Endothelial cell of umbilical vein (primary cell): Measurements from ENCODE around the gene ST3GAL5. TPM values are rescaled to one million over a fixed set of nuclear protein-coding genes. Genes with fewer than 3 reads are reported as not detected.

Source experiments
- BruUV-seq: library from RNA; stranded (reverse); fragments of 400-500 nt; replicated peaks from 2 replicates; lab custom pipeline; 2021; lab: Mats Ljungman, UMichigan
- CTCF ChIA-PET: fragments of 300-600, 350-600 bp; sonication (Branson Sonifier 250); formaldehyde crosslinking; loops from one replicate; lab custom pipeline; 2021; ENCODE audit warnings: antibody characterized with exemption, inconsistent platforms; lab: Charles Lee
- POLR2A ChIA-PET: fragments of 300-600, 350-600 bp; sonication (Branson Sonifier 250); formaldehyde crosslinking; loops from one replicate; lab custom pipeline; 2021; ENCODE audit warnings: antibody characterized with exemption, inconsistent platforms; lab: Charles Lee
- DNase-seq: peaks from one replicate; pipeline ENCODE4 v3.0.0-alpha.2; 2011; ENCODE audit warnings: low read depth, low spot score
- FAIRE-seq: peaks from 2 replicates; lab custom pipeline; 2011; peaks lifted over from hg19 to GRCh38; lab: Jason Lieb, UNC
- H2AFZ ChIP-seq: 2 replicates; pipeline ENCODE4 v1.6.0; 2012; ENCODE audit warnings: low read depth, low read length, control low read depth, inconsistent platforms
- H3K27ac ChIP-seq: 2 replicates; pipeline ENCODE4 v1.5.1; 2011; ENCODE audit warnings: low read depth, mild to moderate bottlenecking, control low read depth, low read length, moderate library complexity; ENCODE audit not compliant: insufficient read depth
- H3K27me3 ChIP-seq, 2 experiments: 2 replicates each; pipeline versions ENCODE4 v1.6.0 to v1.6.1; 2011; ENCODE audit warnings: low read length in 2 of 2, mixed read lengths in 1 of 2; ENCODE audit not compliant: control insufficient read depth in 2 of 2, insufficient read depth in 2 of 2
- H3K36me3 ChIP-seq, 2 experiments: 2 replicates in 1 of 2; 3 replicates in 1 of 2; pipeline ENCODE4 v1.5.1; 2011; ENCODE audit warnings: low read length in 2 of 2, mild to moderate bottlenecking in 1 of 2, moderate library complexity in 1 of 2; ENCODE audit not compliant: control insufficient read depth in 2 of 2, insufficient read depth in 2 of 2; ENCODE audit errors: extremely low read depth in 1 of 2
- H3K4me1 ChIP-seq: 3 replicates; pipeline ENCODE4 v1.5.1; 2011; ENCODE audit warnings: mild to moderate bottlenecking, low read length; ENCODE audit not compliant: control insufficient read depth, insufficient read depth; ENCODE audit errors: extremely low read depth
- H3K4me2 ChIP-seq: 2 replicates; pipeline ENCODE4 v1.6.1; 2011; ENCODE audit warnings: low read length, control low read depth, mixed read lengths; ENCODE audit not compliant: insufficient read depth
- H3K4me3 ChIP-seq, 3 experiments: fragments of 200-600 bp in 1 of 3; sonication (generic), shearing (Covaris generic) in 1 of 3; replicated peaks in 1 of 3; 2 replicates each; pipeline ENCODE4 v1.5.1; 2011 to 2016; ENCODE audit warnings: control low read depth in 3 of 3, low read length in 3 of 3, mild to moderate bottlenecking in 2 of 3, inconsistent platforms in 1 of 3, low read depth in 1 of 3, moderate library complexity in 1 of 3; ENCODE audit not compliant: insufficient read depth in 1 of 3
- H3K79me2 ChIP-seq: 2 replicates; pipeline ENCODE4 v1.6.0; 2012; ENCODE audit warnings: low read length, inconsistent platforms; ENCODE audit not compliant: control insufficient read depth, insufficient read depth
- H3K9ac ChIP-seq: replicated peaks from 2 replicates; pipeline ENCODE3; 2011; ENCODE audit warnings: low read length, control low read depth; ENCODE audit not compliant: insufficient read depth; ENCODE audit errors: extremely low read depth
- H3K9me1 ChIP-seq: replicated peaks from 3 replicates; pipeline ENCODE4 v1.6.0; 2011; ENCODE audit warnings: mild to moderate bottlenecking, low read length; ENCODE audit not compliant: control insufficient read depth, insufficient read depth; ENCODE audit errors: extremely low read depth
- H3K9me3 ChIP-seq: replicated peaks from 2 replicates; pipeline ENCODE4 v1.5.1; 2012; ENCODE audit warnings: low read length, inconsistent platforms; ENCODE audit not compliant: control insufficient read depth, insufficient read depth
- H4K20me1 ChIP-seq: replicated peaks from 2 replicates; pipeline ENCODE3; 2011; ENCODE audit warnings: mild to moderate bottlenecking, low read length; ENCODE audit not compliant: control insufficient read depth, insufficient read depth; ENCODE audit errors: extremely low read depth
- CTCF ChIP-seq, 2 donors: IDR thresholded peaks; 1 replicate in 1 of 2; 2 replicates in 1 of 2; pipeline ENCODE4 v1.5.1; 2011; ENCODE audit warnings: low read length in 2 of 2, mild to moderate bottlenecking in 2 of 2, moderate library complexity in 2 of 2, control low read depth in 1 of 2, inconsistent platforms in 1 of 2, low read depth in 1 of 2; ENCODE audit not compliant: insufficient read depth in 1 of 2; ENCODE audit errors: extremely low read depth in 1 of 2
- EZH2 ChIP-seq: IDR thresholded peaks from 2 replicates; pipeline ENCODE4 v1.6.1; 2012; ENCODE audit warnings: borderline replicate concordance, low read depth, mild to moderate bottlenecking, moderate library complexity, low read length, inconsistent platforms; ENCODE audit not compliant: severe bottlenecking
- FOS ChIP-seq: IDR thresholded peaks from 2 replicates; pipeline ENCODE4 v1.6.1; 2011; ENCODE audit warnings: mild to moderate bottlenecking, low read length, moderate library complexity, borderline replicate concordance; ENCODE audit not compliant: insufficient read depth
- JUN ChIP-seq: IDR thresholded peaks from 2 replicates; pipeline ENCODE4 v1.6.1; 2011; ENCODE audit warnings: borderline replicate concordance, low read depth; ENCODE audit not compliant: insufficient read length, insufficient read depth
- MYC ChIP-seq: IDR thresholded peaks from one replicate; pipeline ENCODE4 v1.6.1; 2011; ENCODE audit warnings: mild to moderate bottlenecking, low read depth, low read length
- POLR2A ChIP-seq: IDR thresholded peaks from 2 replicates; pipeline ENCODE4 v1.6.1; 2012; ENCODE audit warnings: low read depth, mild to moderate bottlenecking, control low read depth, low read length
- dilution Hi-C: fragments of 300-500 bp; cut with MboI; formaldehyde crosslinking; loops from one replicate; pipeline ENCODE4 v1.15.0; 2019; ENCODE audit warnings: low sequenced_read_pairs; ENCODE audit not compliant: extremely low pct_ligation_motif_present
- intact Hi-C: fragments of 100-400 bp; cut with micrococcal nuclease; formaldehyde crosslinking; loops from one replicate; pipeline ENCODE4 v1.10.0; 2022
- polyA plus RNA-seq, 4 experiments: library from polyadenylated mRNA; depleted of rRNA in 3 of 4; stranded (reverse) in 3 of 4; unstranded in 1 of 4; fragments of >200 nt; gene quantifications; 2 replicates each; pipeline versions ENCODE4 v1.2.1 to v1.2.3, GENCODE V29; 2011 to 2012; ENCODE audit warnings: missing spikeins in 1 of 4
- total RNA-seq: library from RNA; stranded (reverse); gene quantifications from 2 replicates; pipeline ENCODE4 v1.2.3, GENCODE V29; 2021

ST3GAL5 gene
- total and polyA plus RNA-seq, 2 donors (not counting 3 experiments of a cell fraction or from before 2014, with no cell fraction given) = 9.5 to 16.0 TPM

- Histone ChIP-seq H3K4me1 (no peaks in the 10 kb centered on the region), H3K9me3 (no peaks in the 10 kb centered on the region), H3K4me2 (no peak overlapping the region), H3K27ac (no peak overlapping the region), H3K27me3 (peaks cover 0 to 1% of the 10 kb centered on the region in 2 experiments), H3K4me3 (no peak overlapping the region), H4K20me1 (no peaks in the 10 kb centered on the region), H2AFZ (no peak overlapping the region), H3K36me3 (no peaks in the 10 kb centered on the region), H3K79me2 (no peaks in the 10 kb centered on the region), H3K9me1 (no peaks in the 10 kb centered on the region), H3K9ac (no peak overlapping the region)
- no TSS peak for BruUV-seq
- dilution Hi-C loops = no loop called here
- ChIA-PET POLR2A (interaction anchor here (0.6 kb wide), 1 partner anchor 48 kb away, joined by 3 read pairs; no protein-coding TSS in a partner anchor), CTCF (interaction anchor here (0.8 to 2.6 kb wide), 3 partner anchors 23 to 85 kb away, joined by 3 to 13 read pairs (median 4); no protein-coding TSS in a partner anchor)
- intact Hi-C loops = no loop called here
- DNase-seq (no peak), FAIRE-seq (no peak)
- TF ChIP-seq JUN = no peak
- TF ChIP-seq EZH2 = no peak
- no peak for TF ChIP-seq CTCF (IDR thresholded peaks at IDR 0.05; ENCODE audit: extremely low read depth in 1 of 2, insufficient read depth in 1 of 2, low read depth in 1 of 2, low read length in 2 of 2)
- TF ChIP-seq MYC = no peak
- TF ChIP-seq POLR2A = no peak
- TF ChIP-seq FOS = no peak
These were observed 23.3 kb upstream of the ST3GAL5 start for GRCh38 chr2:85911814-85912692.
